Skin epidermis (tissue), 12 donors: Measurements from ENCODE around the gene CEP126.
"Not testable (repeated sequence)": the region's sequence is repeated elsewhere in the genome, so short reads cannot be mapped to it uniquely, and the experiment has no call there.

Experiments
- H3K27ac ChIP-seq, 21 experiments: fragments of 200-600 bp; sonication (generic) in 11 of 21; one replicate each; pipeline ENCODE4 v1.5.0; 2020; ENCODE audit warnings: mild to moderate bottlenecking in 3 of 21, inconsistent platforms in 2 of 21, moderate library complexity in 2 of 21
- H3K4me3 ChIP-seq, 7 experiments: fragments of 200-600 bp; sonication (generic) in 2 of 7; one replicate each; pipeline ENCODE4 v1.5.0; 2020; ENCODE audit warnings: inconsistent platforms in 2 of 7, mild to moderate bottlenecking in 2 of 7, moderate library complexity in 1 of 7

The CEP126 gene

DNA sequence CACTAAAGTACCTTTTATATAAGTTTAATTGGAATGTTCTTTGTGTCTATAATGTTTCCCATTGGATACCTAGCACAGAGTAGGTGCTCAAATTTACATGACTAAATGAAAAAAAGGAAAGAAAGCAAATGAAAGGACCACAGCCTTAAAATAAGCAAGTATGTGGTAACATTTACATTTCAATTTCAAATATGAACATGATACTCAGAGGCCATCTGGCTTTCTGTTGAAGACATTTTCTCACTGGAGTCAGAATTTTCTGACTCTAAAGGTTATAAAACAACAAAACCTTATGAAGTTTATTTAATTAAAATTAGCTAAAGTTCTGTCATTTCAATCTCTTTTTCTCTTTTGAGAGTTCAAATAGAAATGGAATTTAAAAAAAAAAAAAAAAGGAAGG lies 2.4 kb downstream of the CEP126 start:
- Histone ChIP-seq H3K27ac (peak overlapping the region in 2 of 21 experiments; percentile 15 to 80), H3K4me3 (no peak overlapping the region)

DNA sequence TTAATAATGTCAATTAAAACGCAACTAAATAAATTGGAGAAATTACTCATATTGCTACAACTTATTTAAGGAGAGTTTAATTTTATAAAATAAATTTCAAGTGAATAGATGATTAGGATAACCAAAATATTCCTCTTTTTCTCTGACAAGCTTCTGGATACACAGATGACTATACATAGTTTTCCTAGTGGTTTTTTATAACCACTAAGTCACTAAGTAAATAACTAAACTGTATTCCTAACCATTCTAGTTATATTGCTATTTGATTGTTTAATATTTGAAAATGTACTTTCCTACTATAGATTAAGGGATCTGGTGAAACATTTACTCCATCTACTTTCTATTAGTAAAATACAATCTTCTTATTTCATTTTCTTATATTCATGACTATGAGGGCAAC lies 6.2 kb downstream of the CEP126 start:
- no peak overlapping the region for H3K27ac ChIP-seq

DNA sequence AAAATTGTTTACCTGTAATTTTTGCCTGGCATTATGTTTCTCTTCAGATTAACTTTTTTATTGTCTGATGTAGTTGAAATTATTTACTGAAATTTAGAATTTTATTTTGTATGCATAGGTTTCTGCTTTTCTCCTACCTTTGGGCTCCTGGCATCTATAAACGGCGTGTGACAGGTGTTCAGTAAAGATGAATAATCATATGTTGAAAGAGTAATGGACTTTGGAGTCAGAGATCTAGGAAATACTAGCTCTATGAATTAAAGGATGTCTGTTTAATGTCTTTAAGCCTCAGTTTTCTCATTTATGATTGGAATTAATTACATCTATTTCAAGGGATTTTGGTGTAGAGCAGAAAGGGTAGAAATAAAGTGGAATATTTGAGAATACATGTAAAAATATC lies 8.7 kb downstream of the CEP126 start:
- H3K4me3 ChIP-seq = no peak overlapping the region
- H3K27ac ChIP-seq = no peak overlapping the region

More for the DNA sequence above, 6.2 kb downstream of the CEP126 start:
- no peak overlapping the region for H3K4me3 ChIP-seq

DNA sequence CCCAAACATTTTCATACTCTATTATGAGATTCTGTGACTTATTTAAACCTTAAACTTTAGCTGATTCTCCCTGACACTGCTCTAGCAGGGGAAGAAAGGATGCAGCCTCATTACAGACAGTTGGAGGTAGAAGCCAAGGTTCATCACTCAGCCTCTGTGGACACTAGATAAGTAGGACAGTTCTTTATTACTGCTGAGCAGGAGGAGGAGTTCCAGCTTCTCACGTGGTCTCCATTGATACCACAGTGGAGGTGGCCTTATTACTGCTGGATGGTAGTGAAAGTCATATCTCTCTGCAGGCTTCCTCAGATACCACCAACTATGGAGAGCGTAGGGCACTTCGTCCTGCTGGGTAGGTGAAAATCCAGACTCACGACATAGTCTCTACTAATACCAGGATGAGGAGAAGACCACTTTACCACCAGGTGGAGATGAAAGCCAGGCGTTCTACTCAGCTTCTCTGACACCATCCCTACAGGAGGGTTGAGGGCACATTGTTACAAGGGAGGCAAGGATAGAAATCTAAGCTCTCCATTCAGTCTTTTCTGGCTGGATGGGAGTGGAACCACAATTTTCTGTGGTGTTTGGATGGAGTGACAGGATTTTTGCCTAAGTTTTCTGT lies 14.6 kb downstream of the CEP126 start:
- Histone ChIP-seq H3K4me3 (no peak overlapping the region), H3K27ac (no peak overlapping the region)

DNA sequence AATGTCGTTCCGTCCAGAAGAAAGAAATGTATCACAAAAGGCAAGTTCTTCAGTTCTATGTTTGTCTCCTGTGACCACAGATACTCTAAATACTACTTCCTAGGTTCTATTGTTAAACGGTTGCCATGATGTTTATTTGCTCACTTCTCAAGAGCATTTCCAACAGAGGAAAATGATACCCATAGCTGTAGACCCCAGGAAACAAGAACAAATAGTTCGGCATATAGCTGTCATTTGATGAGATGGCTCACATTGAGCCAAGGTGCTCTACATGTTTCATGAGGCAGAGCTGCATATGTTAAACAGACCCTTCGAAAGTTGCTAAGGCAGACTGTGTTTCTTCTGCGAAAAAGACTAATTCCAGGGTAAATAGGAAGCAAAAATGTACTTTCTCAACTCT lies 16.9 kb downstream of the CEP126 start:
- Histone ChIP-seq H3K27ac (no peak overlapping the region), H3K4me3 (no peak overlapping the region)

DNA sequence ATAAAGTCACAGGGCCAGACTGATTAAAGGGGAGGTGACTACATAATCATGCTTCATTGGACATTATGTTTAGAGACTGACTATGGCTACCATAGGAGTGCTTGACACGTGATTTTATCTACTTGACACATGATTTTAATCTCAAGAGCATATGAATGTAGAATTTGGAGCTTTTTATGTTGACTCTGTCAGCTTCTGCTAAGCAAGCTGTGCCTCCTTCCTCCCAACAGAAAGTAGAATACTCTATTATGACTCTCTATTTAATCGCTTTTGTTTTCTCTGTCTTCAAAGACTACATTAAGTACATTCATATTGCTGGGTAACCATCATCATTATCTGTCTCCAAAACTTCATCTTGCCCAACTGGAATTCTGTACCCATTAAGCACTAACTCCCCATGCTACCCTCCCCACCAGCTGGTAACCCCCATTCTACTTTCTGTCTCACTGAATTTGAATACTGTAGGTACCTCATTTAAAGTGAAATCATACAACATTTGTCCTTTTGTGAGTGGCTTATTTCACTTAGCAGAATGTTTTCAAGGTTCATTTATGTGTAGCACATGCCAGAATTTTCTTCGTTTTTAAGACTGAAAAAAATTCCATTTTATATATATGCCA lies 26.2 kb downstream of the CEP126 start:
- Histone ChIP-seq H3K27ac (no peak overlapping the region), H3K4me3 (no peak overlapping the region)

DNA sequence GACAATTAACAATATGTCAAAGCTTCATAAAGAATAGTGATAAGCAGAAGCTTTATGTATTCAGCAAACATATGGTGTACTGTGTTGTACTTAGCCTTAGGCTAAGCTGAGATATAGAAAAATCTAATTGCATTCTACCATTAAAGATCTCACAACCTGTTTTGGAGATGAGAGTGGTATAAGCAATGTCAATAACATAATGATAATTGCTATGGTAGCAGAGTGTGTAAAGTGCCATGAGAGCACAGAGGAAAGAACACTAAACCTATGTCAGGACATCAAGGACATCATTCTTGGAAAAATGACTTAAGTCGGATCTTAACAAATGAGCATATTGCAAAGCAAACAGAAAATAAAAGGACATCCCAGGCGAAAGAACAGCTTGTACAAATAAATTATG lies 30.1 kb downstream of the CEP126 start:
- no peak overlapping the region for H3K4me3 ChIP-seq

DNA sequence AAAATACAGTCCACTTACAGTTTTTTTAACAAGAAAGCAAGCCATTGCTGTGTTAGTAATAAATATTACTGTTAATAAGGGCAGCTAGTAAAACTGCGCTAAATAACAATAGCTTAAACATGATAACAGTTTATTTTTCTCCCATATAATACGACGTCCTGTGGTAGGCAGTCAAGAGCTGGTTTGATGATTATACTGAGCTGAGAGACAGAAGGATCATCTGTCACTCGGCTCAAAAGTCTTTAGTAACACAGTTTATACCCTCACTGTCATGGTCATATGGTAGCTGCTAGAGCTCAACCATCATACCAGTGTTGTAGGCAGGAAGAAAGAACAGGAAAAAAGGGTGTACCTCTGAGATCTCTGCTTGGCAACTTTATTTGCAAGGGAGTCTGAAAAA lies 30.6 kb downstream of the CEP126 start:
- Histone ChIP-seq H3K27ac (no peak overlapping the region), H3K4me3 (no peak overlapping the region)

More for the DNA sequence above, 30.1 kb downstream of the CEP126 start:
- H3K27ac ChIP-seq = no peak overlapping the region

DNA sequence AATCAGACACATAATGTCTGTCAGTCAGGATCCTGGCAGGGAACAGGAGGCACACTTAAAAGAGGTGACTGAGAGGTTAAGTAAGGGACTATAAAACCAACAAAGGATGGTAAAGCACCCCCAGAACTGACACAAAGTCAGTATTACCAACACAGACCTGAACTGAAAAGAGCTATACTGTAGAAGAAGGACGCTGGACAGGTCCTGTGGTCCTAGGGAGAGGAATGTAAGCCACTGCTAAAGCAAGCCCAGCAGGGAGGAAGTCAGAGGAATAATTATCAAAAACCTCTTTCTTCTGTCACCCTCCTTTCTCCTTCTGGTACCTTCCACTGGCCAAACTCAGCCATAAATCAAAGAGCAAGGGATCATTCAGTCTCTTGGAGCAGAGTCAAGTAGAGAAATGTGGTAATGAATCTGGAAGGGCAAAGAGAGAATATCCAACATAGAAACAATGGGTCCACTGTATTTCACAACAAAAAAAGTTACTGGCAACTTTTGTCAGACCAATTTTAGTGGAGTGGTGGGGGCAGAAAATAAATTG lies 34.9 kb downstream of the CEP126 start:
- H3K4me3 ChIP-seq = no peak overlapping the region
- no peak overlapping the region for H3K27ac ChIP-seq

DNA sequence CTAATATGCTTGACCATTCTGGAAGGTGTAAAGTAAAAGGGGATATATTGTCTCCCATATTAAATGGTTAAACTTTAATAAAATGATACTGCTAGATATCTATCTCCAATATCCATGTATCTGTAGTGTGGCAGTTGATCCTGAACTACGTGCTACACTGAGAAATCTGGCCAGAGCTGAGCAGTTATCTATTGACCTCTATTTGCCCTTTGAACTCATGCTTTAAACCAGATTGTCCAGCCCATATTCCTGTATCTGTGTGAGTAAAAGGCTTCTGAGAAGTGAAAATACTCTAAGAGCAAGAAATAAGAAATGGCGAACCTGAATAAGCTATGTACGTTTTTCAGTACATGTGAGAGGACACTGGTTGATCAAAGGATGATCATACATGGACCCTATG lies 40.5 kb downstream of the CEP126 start:
- H3K4me3 ChIP-seq = no peak overlapping the region
- no peak overlapping the region for H3K27ac ChIP-seq

DNA sequence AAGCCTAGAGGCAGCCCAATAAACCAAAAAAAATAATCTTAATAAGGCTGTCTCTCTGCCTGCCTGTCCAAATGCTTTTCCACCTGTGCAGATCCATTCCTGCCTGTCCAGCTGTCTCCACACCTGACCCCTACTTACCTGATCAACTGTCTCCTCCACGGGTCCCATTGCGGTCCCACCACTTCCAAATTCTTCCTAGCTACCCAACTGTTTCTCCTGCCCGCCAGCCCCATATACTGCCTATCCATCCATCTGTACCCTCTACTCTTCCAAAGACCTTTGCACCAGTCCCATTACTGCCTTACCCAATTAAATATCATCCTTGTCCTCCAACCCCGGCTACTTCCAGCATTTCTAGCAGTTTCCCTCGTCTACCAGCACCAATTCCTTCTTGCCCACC lies 40.9 kb downstream of the CEP126 start:
- Histone ChIP-seq H3K4me3 (no peak overlapping the region), H3K27ac (no peak overlapping the region)

DNA sequence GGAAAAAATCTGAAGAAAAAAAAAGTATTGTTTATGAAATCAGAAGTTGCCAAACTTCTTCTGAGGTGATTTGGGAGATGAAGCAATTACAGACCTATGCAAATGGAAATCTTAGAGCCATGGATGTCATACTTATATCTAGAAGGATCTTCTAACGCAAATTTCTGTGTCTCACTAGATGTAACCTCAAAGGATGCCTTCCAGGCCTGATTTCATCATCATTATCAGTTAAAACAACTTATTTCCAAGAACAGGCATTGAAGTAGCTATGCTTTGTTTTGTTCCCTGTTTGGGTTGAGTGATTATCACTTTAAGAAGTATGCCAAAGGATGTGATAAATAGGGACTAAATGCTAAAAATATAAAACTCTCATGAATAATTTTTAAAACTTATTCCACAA lies 45.4 kb downstream of the CEP126 start:
- no peak overlapping the region for H3K27ac ChIP-seq

DNA sequence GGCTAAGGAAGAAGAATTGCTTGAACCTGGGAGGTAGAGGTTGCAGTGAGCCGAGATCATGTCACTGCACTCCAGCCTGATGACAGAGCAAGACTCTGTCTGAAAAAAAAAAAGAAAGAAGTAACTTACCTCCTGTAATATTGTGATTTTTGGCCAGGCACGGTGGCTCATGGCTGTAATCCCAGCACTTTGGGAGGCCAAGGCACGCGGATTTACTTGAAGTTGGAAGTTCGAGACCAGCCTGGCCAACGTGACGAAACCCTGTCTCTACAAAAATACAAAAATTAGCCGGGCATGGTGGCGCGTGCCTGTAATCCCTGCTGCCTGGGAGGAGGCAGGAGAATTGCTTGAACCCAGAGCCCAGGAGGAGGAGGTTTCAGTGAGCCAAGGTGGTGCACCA lies 49.4 kb downstream of the CEP126 start:
- not testable (repeated sequence) for H3K4me3 ChIP-seq, H3K27ac ChIP-seq

More for the DNA sequence above, 45.4 kb downstream of the CEP126 start:
- H3K4me3 ChIP-seq = no peak overlapping the region

DNA sequence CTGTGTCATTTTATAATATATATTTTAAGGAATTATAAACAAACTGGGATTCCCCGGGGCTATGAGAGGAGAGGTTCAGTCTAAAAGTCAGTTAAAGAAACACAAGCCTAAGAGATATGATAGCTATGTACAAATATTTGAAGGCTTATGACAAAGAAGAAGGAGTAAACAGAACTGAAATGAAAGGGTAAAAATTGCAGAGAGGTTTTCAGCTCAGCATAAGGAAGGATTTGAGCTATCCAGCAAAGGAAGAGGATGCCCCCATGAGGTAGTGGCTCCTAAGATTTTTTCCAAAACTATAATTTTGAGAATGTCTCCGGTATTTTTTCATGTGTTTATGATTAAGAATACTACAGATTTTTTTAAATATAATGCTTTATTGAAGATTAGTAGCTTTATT lies 59.4 kb downstream of the CEP126 start:
- Histone ChIP-seq H3K27ac (no peak overlapping the region), H3K4me3 (no peak overlapping the region)

DNA sequence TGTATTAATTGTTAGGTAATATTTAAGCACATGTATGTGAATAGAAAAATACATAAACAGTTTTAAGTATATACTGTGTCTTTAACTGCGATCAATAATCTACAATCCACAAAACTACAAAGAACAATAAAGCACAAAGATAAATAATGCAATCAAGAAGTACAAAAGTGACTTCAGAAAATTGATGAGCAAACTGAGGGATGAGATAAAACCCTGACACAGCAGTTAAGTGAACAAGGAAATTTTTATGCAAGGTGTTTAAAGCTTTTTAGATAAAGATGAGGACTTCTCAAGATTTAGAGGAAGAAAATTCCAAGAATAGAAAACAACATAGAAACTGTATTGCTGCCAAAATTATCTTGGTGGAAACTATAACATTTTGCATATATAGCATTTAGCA lies 60.0 kb downstream of the CEP126 start:
- Histone ChIP-seq H3K27ac (no peak overlapping the region), H3K4me3 (no peak overlapping the region)

DNA sequence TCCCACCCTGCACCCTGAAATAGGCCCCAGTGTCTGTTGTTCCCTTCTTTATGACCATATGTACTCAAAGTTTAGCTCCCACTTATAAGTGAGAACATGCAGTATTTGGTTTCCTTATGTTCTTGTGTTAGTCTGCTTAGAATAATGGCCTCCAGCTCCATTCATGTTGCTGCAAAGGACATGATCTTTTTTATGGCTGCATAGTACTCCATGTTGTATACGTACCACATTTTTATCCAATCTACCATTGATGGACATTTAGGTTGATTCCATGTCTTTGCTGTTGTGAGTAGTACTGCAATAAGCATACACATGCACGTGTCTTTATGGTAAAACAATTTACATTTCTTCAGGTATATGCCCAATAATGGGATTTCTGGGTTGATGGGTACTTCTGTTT lies 60.9 kb downstream of the CEP126 start:
- Histone ChIP-seq H3K4me3 (no peak overlapping the region), H3K27ac (no peak overlapping the region)

DNA sequence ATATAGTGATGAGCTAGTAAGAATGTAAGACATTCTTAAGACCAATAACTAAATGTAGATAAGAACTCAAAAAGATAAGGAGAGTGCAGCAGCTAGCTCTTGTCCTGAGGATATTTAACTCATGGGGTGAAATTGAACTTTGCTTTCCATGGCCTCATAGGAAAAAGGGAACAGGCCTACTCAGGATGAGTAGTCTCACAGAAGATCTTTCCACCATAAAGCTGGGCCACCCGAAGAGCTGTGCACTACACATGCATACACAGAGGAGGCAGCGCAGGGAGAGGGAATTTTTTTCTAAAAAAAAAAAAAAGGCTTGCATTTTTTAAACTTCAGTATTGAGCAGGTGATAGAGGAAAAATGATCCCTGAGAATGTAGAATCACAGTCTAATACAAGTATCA lies 72.6 kb downstream of the CEP126 start:
- Histone ChIP-seq H3K4me3 (no peak overlapping the region), H3K27ac (no peak overlapping the region)

DNA sequence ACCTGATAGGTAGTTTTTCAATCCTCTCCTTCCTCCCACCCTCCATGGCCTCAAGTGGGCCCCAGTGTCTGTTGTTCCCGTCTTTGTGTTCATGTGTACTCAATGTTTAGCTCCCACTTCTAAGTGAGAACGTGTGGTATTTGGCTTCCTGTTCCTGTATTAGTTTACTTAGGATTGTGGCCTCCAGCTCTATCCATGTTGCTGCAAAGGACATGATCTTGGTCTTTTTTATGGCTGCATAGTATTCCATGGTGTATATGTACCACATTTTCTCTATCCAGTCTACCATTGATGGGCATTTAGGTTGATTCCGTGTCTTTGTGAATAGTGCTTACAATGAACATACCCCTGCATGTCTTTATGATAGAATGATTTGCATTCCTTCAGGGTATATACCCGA lies 78.4 kb downstream of the CEP126 start:
- no peak overlapping the region for H3K27ac ChIP-seq
- no peak overlapping the region for H3K4me3 ChIP-seq

DNA sequence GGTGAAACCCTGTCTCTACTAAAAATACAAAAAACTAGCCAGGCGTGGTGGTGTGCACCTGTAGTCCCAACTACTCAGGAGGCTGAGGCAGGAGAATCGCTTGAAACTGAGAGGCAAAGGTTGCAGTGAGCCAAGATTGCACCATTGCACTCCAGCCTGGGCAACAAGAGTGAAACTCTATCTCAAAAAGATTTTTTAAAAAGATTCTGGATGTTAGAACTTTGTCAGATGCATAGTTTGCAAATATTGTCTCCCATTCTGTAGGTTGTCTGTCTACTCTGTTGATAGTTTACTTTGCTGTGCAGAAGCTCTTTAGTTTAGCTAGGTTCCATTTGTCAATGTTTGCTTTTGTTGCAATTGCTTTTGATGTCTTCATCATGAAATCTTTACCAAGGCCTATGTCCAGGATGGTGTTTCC lies 79.3 kb downstream of the CEP126 start:
- H3K27ac ChIP-seq, H3K4me3 ChIP-seq: not testable (repeated sequence)

DNA sequence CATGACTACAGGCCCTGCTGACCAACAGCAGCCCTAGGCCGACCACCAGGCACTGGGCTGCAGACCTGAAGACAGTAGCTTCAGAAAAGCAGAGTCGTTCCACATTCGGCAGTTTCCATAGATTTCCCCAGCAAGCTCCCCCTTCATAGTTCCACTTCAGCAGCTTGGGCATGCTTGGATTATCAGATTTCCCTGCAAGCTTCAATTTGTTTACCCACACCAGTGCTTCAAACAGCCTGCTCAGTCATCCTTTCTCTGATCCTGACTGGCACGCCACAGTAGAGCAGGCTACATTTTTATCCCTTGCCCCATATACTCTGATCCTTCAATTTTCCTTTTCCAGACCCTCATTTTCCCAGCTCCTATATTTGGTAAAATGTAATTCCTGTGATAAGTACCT lies 81.3 kb downstream of the CEP126 start:
- Histone ChIP-seq H3K4me3 (no peak overlapping the region), H3K27ac (no peak overlapping the region)

DNA sequence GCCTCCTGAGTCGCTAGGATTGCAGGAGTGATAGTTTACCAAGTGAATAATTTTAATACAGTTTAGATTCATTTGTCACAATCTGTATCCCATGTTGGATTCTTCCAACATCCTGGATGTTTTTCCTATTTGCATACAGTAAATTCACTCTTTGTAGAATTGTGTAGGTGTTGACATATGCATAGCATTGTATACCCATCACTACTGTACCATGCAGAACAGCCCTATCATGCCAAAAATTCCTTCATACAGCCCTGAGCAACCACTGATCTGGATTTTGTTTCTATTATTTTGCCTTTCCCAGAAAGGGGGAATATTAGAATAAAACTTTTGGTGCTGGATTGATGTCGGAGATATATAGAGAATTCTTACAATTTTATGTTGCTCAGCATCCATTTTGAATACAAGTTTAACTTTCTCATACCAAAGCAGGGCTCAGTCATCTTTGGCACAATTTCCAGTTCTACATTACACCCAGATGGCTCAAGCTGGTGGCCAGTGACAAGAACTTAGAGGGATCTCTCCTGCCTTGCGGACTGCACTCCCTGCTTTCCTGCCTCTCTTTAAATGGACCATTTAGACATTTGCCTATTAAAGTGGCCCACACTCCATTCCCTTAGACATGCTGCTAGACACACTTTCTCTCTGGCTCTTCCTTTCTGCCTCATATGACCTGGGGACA lies 87.0 kb downstream of the CEP126 start:
- no peak overlapping the region for H3K27ac ChIP-seq
- H3K4me3 ChIP-seq = no peak overlapping the region
